HEK293 (cell line): Measurements from ENCODE around the gene HOXC10.

Source experiments
- CTCF ChIA-PET: fragments of 350-600 bp; formaldehyde crosslinking; extraction: SDS; loops from one replicate; lab custom pipeline; 2021; ENCODE audit warnings: antibody characterized with exemption; lab: Yijun Ruan, JAX
- POLR2A ChIA-PET: fragments of 300-600 bp; formaldehyde crosslinking; extraction: SDS; loops from one replicate; lab custom pipeline; 2020; ENCODE audit warnings: antibody characterized with exemption, inconsistent platforms; lab: Yijun Ruan, JAX
- H3K27ac ChIP-seq: fragments of 200-500 bp; sonication (Bioruptor generic); 2 replicates; pipeline ENCODE4 v1.5.1; 2014; ENCODE audit warnings: low read depth, low read length, control low read depth, inconsistent platforms; ENCODE audit errors: extremely low read depth
- H3K36me3 ChIP-seq, 2 experiments: fragments of 200-500 bp in 1 of 2; sonication (Bioruptor generic) in 1 of 2; 1 replicate in 1 of 2; 2 replicates in 1 of 2; pipeline ENCODE4 v1.5.1; 2014 to 2017; ENCODE audit warnings: inconsistent platforms in 2 of 2, low read length in 2 of 2; ENCODE audit not compliant: control insufficient read depth in 2 of 2, insufficient read depth in 1 of 2
- H3K4me1 ChIP-seq: fragments of 200-500 bp; sonication (Bioruptor generic); 2 replicates; pipeline ENCODE4 v1.5.1; 2014; ENCODE audit warnings: mild to moderate bottlenecking, low read length, inconsistent platforms; ENCODE audit not compliant: control insufficient read depth, insufficient read depth
- H3K4me3 ChIP-seq: 2 replicates; pipeline ENCODE4 v1.5.1; 2011; ENCODE audit warnings: low read depth, mild to moderate bottlenecking, control low read depth, low read length, moderate library complexity
- H3K9me3 ChIP-seq: fragments of 200-500 bp; sonication (Bioruptor generic); 2 replicates; pipeline ENCODE4 v1.5.1; 2014; ENCODE audit warnings: low read depth, low read length, inconsistent platforms; ENCODE audit not compliant: control insufficient read depth, insufficient read depth
- PRDM1 ChIP-seq: fragments of 450-650 bp; formaldehyde crosslinking; IDR thresholded peaks from 2 replicates; pipeline ENCODE4; 2016; ENCODE audit warnings: missing biosample characterization, missing genetic modification characterization
- PRDM4 ChIP-seq: fragments of 450-650 bp; formaldehyde crosslinking; IDR thresholded peaks from 2 replicates; pipeline ENCODE4 v1.5.1; 2017; ENCODE audit warnings: missing biosample characterization, missing genetic modification characterization
- YY1 ChIP-seq: fragments of 450-650 bp; formaldehyde crosslinking; IDR thresholded peaks from 2 replicates; pipeline ENCODE4 v1.5.1; 2018; ENCODE audit warnings: missing biosample characterization, missing genetic modification characterization
- ZBTB20 ChIP-seq: fragments of 450-650 bp; formaldehyde crosslinking; IDR thresholded peaks from 2 replicates; pipeline ENCODE4 v1.5.1; 2016; ENCODE audit warnings: missing biosample characterization, missing genetic modification characterization
- ZBTB6 ChIP-seq: fragments of 450-650 bp; formaldehyde crosslinking; IDR thresholded peaks from 2 replicates; pipeline ENCODE4 v1.5.1; 2017; ENCODE audit warnings: missing biosample characterization, missing genetic modification characterization
- ZBTB8A ChIP-seq: fragments of 450-650 bp; formaldehyde crosslinking; IDR thresholded peaks from 2 replicates; pipeline ENCODE4 v1.5.1; 2016; ENCODE audit warnings: missing biosample characterization, missing genetic modification characterization
- ZNF132 ChIP-seq: fragments of 450-650 bp; formaldehyde crosslinking; IDR thresholded peaks from 2 replicates; pipeline ENCODE4 v1.5.1; 2017; ENCODE audit warnings: missing biosample characterization, missing genetic modification characterization, borderline replicate concordance
- ZNF324 ChIP-seq: fragments of 450-650 bp; formaldehyde crosslinking; IDR thresholded peaks from 2 replicates; pipeline ENCODE4 v1.5.1; 2016; ENCODE audit warnings: missing biosample characterization, missing genetic modification characterization
- ZNF354C ChIP-seq: fragments of 450-650 bp; formaldehyde crosslinking; IDR thresholded peaks from 2 replicates; pipeline ENCODE4 v1.5.1; 2016; ENCODE audit warnings: missing biosample characterization, missing genetic modification characterization, low read depth, borderline replicate concordance
- ZNF423 ChIP-seq: fragments of 450-650 bp; formaldehyde crosslinking; IDR thresholded peaks from 2 replicates; pipeline ENCODE4 v1.5.1; 2016; ENCODE audit warnings: missing biosample characterization, missing genetic modification characterization
- ZNF600 ChIP-seq: fragments of 450-650 bp; formaldehyde crosslinking; IDR thresholded peaks from 2 replicates; pipeline ENCODE4 v1.5.1; 2016; ENCODE audit warnings: missing biosample characterization, missing genetic modification characterization
- ZNF629 ChIP-seq: fragments of 450-650 bp; formaldehyde crosslinking; IDR thresholded peaks from 2 replicates; pipeline ENCODE4 v1.5.1; 2017; ENCODE audit warnings: missing biosample characterization, missing genetic modification characterization
- ZNF704 ChIP-seq: fragments of 450-650 bp; formaldehyde crosslinking; IDR thresholded peaks from 2 replicates; pipeline ENCODE4 v1.5.1; 2016; ENCODE audit warnings: missing biosample characterization, missing genetic modification characterization
- ZNF76 ChIP-seq: fragments of 450-650 bp; formaldehyde crosslinking; IDR thresholded peaks from 2 replicates; pipeline ENCODE4; 2016; ENCODE audit warnings: low read depth, missing biosample characterization, missing genetic modification characterization, borderline replicate concordance
- ZNF830 ChIP-seq: fragments of 450-650 bp; IDR thresholded peaks from 2 replicates; pipeline ENCODE4 v1.5.0; 2018; ENCODE audit warnings: missing biosample characterization, missing genetic modification characterization, low read depth, mild to moderate bottlenecking, moderate library complexity
- TF ChIP-seq, protein P1 (sequence below): fragments of 450-650 bp; formaldehyde crosslinking; IDR thresholded peaks from 2 replicates; pipeline ENCODE4 v1.5.1; 2016; ENCODE audit warnings: missing biosample characterization, missing genetic modification characterization

Gene HOXC10

GRCh38 chr12:53961025-53961761 is 23.8 kb upstream of the HOXC10 start:
- Histone ChIP-seq H3K9me3 (no peaks in the 10 kb centered on the region), H3K4me3 (no peak overlapping the region), H3K36me3 (peaks cover 0 to 8% of the 10 kb centered on the region in 2 experiments; a peak in 1 of 3 replicates), H3K4me1 (peaks cover 30% of the 10 kb centered on the region), H3K27ac (no peak overlapping the region)
- ChIA-PET CTCF (interaction anchor here (0.7 kb wide), 1 partner anchor 9 kb away, joined by 3 read pairs; no protein-coding TSS in a partner anchor), POLR2A (no interaction called here)
- TF ChIP-seq ZNF830 (tag by site-specific recombination), result no peak

DNA sequence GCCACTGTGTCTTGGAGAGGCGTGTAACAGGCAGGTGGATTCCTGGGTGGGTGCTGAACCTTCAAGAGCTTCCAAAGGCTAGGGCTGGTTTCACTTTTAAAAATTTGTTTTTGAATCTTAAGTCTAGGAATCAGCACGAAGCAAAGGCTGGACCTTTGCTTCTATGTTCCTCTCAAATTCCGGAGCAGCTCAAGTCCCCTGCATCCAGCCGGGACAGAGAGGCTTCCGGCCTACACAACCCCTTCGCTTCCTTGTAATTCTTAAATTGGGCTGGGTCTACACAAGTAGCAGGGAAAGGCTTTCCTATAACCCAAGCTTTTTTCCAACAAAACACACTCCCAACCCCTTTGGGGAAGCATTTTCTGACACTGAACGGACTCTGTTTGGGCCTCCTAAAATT is 21.9 kb upstream of the HOXC10 start:
- ChIA-PET CTCF (interaction anchor here (0.5 to 1.4 kb wide), 2 partner anchors 198 to 216 kb away, joined by 4 read pairs; no protein-coding TSS in a partner anchor), POLR2A (no interaction called here)
- Histone ChIP-seq H3K9me3 (no peaks in the 10 kb centered on the region), H3K4me3 (no peak overlapping the region), H3K27ac (peak overlapping the region; percentile 96; the same call in 1 of the 2 replicates), H3K36me3 (peaks cover 0 to 8% of the 10 kb centered on the region in 2 experiments; a peak in 1 of 3 replicates), H3K4me1 (peaks cover 47% of the 10 kb centered on the region)
- TF ChIP-seq YY1 (tag by site-specific recombination) (no peak), ZNF600 (tag by site-specific recombination) (peak; percentile 82), ZNF324 (tag by site-specific recombination) (peak; percentile 19; the same call in 1 of the 2 replicates), ZBTB20 (tag by site-specific recombination) (0 out of 2 replicates have a peak, but pooled peaks have one; percentile 11), ZBTB6 (tag by site-specific recombination) (peak; percentile 52; the same call in 1 of the 2 replicates)

DNA sequence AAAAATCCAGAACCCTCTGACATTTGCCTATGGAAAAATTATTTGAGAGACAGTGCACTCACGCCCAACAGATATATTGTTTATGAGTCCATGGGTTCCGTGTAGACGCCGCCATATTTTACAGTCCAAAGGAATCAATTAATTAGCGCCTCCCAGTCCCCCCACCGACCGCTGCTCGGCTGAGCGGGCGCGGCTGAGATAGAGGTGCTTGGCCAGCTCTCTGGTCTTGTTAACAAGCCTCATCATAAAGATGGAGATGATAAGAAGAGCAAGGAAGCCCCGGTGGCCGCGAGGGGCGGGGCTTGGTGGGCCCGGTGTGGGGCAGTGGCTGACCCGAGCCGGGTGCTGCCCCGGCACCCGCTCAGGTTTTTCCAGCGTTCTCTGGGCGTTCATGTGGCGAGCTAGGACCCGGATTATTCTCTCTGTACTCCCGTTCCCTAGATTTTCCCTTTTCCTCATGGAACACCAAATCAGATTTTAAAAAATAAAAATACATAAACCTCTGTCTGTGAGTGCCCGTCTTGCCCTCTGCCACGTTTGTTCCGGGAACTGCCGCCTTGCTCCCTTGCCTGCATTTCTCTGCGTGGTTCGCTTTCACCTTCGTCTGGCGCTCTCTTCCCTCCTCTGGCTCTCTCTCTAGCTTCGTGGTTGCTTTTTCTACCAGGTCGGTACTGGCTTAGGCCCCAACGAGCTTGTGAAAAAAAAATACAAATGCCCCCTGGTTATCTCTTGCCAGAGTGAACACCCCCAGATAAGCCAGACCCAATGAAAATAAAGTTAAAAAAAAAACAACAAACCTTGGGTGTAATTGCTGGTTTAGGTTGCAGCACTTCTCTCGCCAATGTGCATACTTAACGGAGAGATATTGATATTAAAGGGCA is 21.3 kb upstream of the HOXC10 start:
- ChIA-PET CTCF (interaction anchor here (0.5 to 1.4 kb wide), 5 partner anchors 76 to 261 kb away, joined by 3 to 4 read pairs (median 4); no protein-coding TSS in a partner anchor), POLR2A (interaction anchor here (1.3 kb wide), 1 partner anchor 22 kb away, joined by 3 read pairs; no protein-coding TSS in a partner anchor)
- Histone ChIP-seq H3K36me3 (peaks cover 0 to 8% of the 10 kb centered on the region in 2 experiments; a peak in 1 of 3 replicates), H3K27ac (peak overlapping the region; percentile 96), H3K4me3 (no peak overlapping the region), H3K4me1 (peaks cover 50% of the 10 kb centered on the region), H3K9me3 (no peaks in the 10 kb centered on the region)
- no peak for TF ChIP-seq ZNF423
- TF ChIP-seq ZNF704 (tag by site-specific recombination), result no peak
- no peak for TF ChIP-seq PRDM4
- TF ChIP-seq, protein P1, sequence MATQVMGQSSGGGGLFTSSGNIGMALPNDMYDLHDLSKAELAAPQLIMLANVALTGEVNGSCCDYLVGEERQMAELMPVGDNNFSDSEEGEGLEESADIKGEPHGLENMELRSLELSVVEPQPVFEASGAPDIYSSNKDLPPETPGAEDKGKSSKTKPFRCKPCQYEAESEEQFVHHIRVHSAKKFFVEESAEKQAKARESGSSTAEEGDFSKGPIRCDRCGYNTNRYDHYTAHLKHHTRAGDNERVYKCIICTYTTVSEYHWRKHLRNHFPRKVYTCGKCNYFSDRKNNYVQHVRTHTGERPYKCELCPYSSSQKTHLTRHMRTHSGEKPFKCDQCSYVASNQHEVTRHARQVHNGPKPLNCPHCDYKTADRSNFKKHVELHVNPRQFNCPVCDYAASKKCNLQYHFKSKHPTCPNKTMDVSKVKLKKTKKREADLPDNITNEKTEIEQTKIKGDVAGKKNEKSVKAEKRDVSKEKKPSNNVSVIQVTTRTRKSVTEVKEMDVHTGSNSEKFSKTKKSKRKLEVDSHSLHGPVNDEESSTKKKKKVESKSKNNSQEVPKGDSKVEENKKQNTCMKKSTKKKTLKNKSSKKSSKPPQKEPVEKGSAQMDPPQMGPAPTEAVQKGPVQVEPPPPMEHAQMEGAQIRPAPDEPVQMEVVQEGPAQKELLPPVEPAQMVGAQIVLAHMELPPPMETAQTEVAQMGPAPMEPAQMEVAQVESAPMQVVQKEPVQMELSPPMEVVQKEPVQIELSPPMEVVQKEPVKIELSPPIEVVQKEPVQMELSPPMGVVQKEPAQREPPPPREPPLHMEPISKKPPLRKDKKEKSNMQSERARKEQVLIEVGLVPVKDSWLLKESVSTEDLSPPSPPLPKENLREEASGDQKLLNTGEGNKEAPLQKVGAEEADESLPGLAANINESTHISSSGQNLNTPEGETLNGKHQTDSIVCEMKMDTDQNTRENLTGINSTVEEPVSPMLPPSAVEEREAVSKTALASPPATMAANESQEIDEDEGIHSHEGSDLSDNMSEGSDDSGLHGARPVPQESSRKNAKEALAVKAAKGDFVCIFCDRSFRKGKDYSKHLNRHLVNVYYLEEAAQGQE (tag by site-specific recombination), result 0 out of 2 replicates have a peak, but pooled peaks have one; percentile 23
- TF ChIP-seq ZNF132 (tag by site-specific recombination), result no peak
- peak; percentile 59; the same call in 1 of the 2 replicates for TF ChIP-seq ZBTB20 (tag by site-specific recombination)
- TF ChIP-seq PRDM1 (tag by site-specific recombination), result peak; percentile 71
- no peak; the same call in 1 of the 2 replicates for TF ChIP-seq ZNF76 (tag by site-specific recombination)
- TF ChIP-seq ZNF600 (tag by site-specific recombination), result peak; percentile 15; the same call in 1 of the 2 replicates
- peak; percentile 29 for TF ChIP-seq ZNF629 (tag by site-specific recombination)
- TF ChIP-seq ZBTB8A, result peak; percentile 51
- TF ChIP-seq ZNF354C, result no peak
